ENCODE measurements around the gene KRTAP10-1.

The KRTAP10-1 gene

DNA sequence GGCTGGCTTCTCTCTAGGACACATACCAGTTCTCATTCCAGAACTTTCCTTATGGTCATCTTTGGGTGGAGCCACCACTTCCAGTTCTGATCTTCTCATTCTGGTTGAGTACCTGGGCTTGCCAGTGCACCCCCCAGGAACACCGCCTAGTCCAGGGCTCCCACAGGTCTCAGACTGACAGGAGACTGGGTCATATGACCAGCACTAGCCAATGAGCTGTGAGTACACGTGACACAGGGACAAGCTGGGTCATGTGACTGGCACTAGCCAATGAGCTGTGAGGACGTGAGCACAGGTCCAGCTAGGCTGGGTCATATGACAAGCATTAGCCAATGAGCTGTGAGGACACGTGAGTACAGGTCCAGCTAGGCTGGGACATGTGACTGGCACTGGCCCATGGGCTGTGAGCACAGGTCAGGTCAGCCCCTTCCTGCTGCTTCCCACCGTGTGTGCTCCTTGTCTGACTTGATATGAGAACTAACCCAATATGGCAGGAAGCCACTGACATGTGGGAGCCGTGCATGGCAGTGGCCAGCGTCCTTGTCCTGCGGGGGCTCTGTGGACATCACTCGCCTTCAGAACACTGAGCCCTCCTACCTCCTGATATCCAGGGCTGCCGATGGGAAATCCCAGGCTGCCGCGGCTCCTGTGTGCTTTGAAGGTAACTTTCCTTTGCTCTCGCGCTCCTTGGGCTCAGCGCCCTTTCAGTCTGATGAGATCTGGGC is 22.7 kb downstream of the KRTAP10-1 start:
- Histone ChIP-seq H3K27ac (ENCODE audit: low read length) (no peak overlapping the region), H3K4me1 (ENCODE audit: low read length) (no peaks in the 10 kb centered on the region), H4K20me1 (ENCODE audit: insufficient read depth, low read length) (no peaks in the 10 kb centered on the region), H2AFZ (ENCODE audit: low read depth, low read length) (no peak overlapping the region), H3K79me2 (ENCODE audit: low read length) (no peaks in the 10 kb centered on the region), H3K9me3 (ENCODE audit: insufficient read depth, low read length) (no peaks in the 10 kb centered on the region), H3K27me3 (ENCODE audit: low read depth, low read length) (no peaks in the 10 kb centered on the region; the same call in 1 of the 2 replicates), H3K36me3 (replicated peaks; ENCODE audit: low read depth, low read length) (no peaks in the 10 kb centered on the region), H3K4me3 (ENCODE audit: low read length) (no peak overlapping the region), H3K9ac (ENCODE audit: low read length) (no peak overlapping the region), H3K4me2 (ENCODE audit: low read length) (no peak overlapping the region)
- TF ChIP-seq EZH2phosphoT487 (IDR thresholded peaks at IDR 0.05; ENCODE audit: low read depth), result no peak
- TF ChIP-seq, protein P1, sequence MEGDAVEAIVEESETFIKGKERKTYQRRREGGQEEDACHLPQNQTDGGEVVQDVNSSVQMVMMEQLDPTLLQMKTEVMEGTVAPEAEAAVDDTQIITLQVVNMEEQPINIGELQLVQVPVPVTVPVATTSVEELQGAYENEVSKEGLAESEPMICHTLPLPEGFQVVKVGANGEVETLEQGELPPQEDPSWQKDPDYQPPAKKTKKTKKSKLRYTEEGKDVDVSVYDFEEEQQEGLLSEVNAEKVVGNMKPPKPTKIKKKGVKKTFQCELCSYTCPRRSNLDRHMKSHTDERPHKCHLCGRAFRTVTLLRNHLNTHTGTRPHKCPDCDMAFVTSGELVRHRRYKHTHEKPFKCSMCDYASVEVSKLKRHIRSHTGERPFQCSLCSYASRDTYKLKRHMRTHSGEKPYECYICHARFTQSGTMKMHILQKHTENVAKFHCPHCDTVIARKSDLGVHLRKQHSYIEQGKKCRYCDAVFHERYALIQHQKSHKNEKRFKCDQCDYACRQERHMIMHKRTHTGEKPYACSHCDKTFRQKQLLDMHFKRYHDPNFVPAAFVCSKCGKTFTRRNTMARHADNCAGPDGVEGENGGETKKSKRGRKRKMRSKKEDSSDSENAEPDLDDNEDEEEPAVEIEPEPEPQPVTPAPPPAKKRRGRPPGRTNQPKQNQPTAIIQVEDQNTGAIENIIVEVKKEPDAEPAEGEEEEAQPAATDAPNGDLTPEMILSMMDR (IDR thresholded peaks at IDR 0.05; ENCODE audit: low read depth, low read length), result no peak

DNA sequence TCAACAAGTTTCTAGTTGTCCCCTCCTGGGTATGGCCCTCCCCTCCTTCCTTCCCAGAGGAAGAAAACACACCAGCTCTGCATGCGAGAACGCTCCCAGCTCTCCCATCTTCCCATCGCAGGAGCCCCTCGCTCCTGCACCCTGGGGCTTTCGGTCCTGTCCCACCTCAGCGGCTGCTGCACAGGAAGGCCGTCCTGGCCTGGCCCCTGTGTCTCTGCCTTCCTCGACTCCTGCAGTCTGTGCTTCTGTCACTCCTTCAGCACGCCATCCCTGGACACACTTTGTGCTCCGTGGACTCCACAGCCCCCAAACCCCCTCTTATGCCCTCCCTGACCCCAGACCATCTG is 23.2 kb downstream of the KRTAP10-1 start:
- no peak overlapping the region for H3K27ac ChIP-seq (ENCODE audit: low read length)
- no peak overlapping the region for H3K4me2 ChIP-seq (ENCODE audit: low read length)
- no peak overlapping the region for H2AFZ ChIP-seq (ENCODE audit: low read depth, low read length)
- H3K9me3 ChIP-seq (ENCODE audit: insufficient read depth, low read length), result no peaks in the 10 kb centered on the region
- H3K27me3 ChIP-seq (ENCODE audit: low read depth, low read length), result no peaks in the 10 kb centered on the region; the same call in 1 of the 2 replicates
- no peaks in the 10 kb centered on the region for H4K20me1 ChIP-seq (ENCODE audit: insufficient read depth, low read length)
- H3K36me3 ChIP-seq (replicated peaks; ENCODE audit: low read depth, low read length), result no peaks in the 10 kb centered on the region
- no peak overlapping the region for H3K4me3 ChIP-seq (ENCODE audit: low read length)
- H3K79me2 ChIP-seq (ENCODE audit: low read length), result no peaks in the 10 kb centered on the region
- no peaks in the 10 kb centered on the region for H3K4me1 ChIP-seq (ENCODE audit: low read length)
- no peak overlapping the region for H3K9ac ChIP-seq (ENCODE audit: low read length)
- TF ChIP-seq, protein P1 (IDR thresholded peaks at IDR 0.05; ENCODE audit: low read depth, low read length), result no peak
- TF ChIP-seq EZH2phosphoT487 (IDR thresholded peaks at IDR 0.05; ENCODE audit: low read depth), result no peak

- no peak overlapping the region for H2AFZ ChIP-seq (ENCODE audit: low read depth, low read length)
- TF ChIP-seq, protein P1 (IDR thresholded peaks at IDR 0.05; ENCODE audit: low read depth, low read length), result no peak
- TF ChIP-seq EZH2phosphoT487 (IDR thresholded peaks at IDR 0.05; ENCODE audit: low read depth), result no peak
- no peaks in the 10 kb centered on the region; the same call in none of the 2 replicates for H3K27me3 ChIP-seq (ENCODE audit: low read depth, low read length)
- no peaks in the 10 kb centered on the region for H3K79me2 ChIP-seq (ENCODE audit: low read length)
- H3K9ac ChIP-seq (ENCODE audit: low read length), result no peak overlapping the region
- no peaks in the 10 kb centered on the region for H3K9me3 ChIP-seq (ENCODE audit: insufficient read depth, low read length)
- no peaks in the 10 kb centered on the region for H3K36me3 ChIP-seq (replicated peaks; ENCODE audit: low read depth, low read length)
- H3K4me2 ChIP-seq (ENCODE audit: low read length), result no peak overlapping the region
- H3K4me3 ChIP-seq (ENCODE audit: low read length), result no peak overlapping the region
- no peaks in the 10 kb centered on the region for H4K20me1 ChIP-seq (ENCODE audit: insufficient read depth, low read length)
- no peak overlapping the region for H3K27ac ChIP-seq (ENCODE audit: low read length)
- H3K4me1 ChIP-seq (ENCODE audit: low read length), result no peaks in the 10 kb centered on the region
Observed at GRCh38 chr21:44516342-44516741, 23.7 kb downstream of the KRTAP10-1 start.

DNA sequence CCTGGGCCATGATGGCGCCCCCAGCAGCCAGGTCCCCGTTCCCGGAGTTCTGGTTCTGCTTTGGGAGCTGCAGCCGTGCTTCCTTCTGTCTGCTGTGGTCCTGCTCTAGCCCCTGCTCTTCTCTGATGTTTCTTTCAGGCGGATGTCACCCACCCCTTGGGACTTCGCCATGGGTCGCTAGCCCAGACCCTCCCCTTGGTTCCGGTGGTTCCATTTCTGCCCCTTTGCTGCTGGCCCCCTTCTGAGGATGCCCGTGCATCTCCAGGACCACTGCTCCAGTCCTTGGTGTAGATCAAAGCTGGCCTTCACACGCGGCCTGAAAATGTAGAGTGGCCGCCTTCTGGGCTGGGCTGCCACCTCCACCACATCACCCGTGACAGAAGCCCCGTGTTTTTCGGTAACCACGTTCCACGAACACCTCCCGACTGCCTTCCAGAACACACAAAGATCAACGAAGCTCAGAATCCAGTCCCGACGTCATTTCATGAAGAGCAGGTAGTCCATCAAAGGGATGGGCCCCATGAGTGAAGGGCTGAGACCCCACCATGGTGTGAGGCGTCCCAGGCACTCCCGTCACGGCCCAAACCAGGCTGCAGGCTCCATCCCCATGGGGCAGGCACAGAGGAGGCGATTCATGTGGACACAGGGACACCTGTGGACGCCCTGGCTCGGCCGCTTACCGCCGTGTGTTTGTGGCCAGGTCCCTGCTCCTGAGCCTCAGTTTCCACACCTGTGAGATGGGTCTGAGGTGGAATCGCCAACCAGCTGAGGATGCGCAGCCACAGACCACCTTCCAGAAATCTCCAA is 24.4 kb downstream of the KRTAP10-1 start:
- H4K20me1 ChIP-seq (ENCODE audit: insufficient read depth, low read length), result no peaks in the 10 kb centered on the region
- no peak overlapping the region for H3K4me2 ChIP-seq (ENCODE audit: low read length)
- H3K4me3 ChIP-seq (ENCODE audit: low read length), result no peak overlapping the region
- H3K9me3 ChIP-seq (ENCODE audit: insufficient read depth, low read length), result no peaks in the 10 kb centered on the region
- H3K27me3 ChIP-seq (ENCODE audit: low read depth, low read length), result no peaks in the 10 kb centered on the region; the same call in none of the 2 replicates
- H3K4me1 ChIP-seq (ENCODE audit: low read length), result peaks cover 3% of the 10 kb centered on the region; the same call in 1 of the 2 replicates
- no peak for TF ChIP-seq EZH2phosphoT487 (IDR thresholded peaks at IDR 0.05; ENCODE audit: low read depth)
- TF ChIP-seq, protein P1 (IDR thresholded peaks at IDR 0.05; ENCODE audit: low read depth, low read length), result no peak
- no peak overlapping the region for H3K27ac ChIP-seq (ENCODE audit: low read length)
- no peaks in the 10 kb centered on the region for H3K36me3 ChIP-seq (replicated peaks; ENCODE audit: low read depth, low read length)
- H3K9ac ChIP-seq (ENCODE audit: low read length), result no peak overlapping the region
- H2AFZ ChIP-seq (ENCODE audit: low read depth, low read length), result no peak overlapping the region
- H3K79me2 ChIP-seq (ENCODE audit: low read length), result no peaks in the 10 kb centered on the region
